CD4-positive, alpha-beta memory T cell (primary cell): ENCODE results near the gene MTHFR. TPM values are rescaled to one million over a fixed set of nuclear protein-coding genes. Genes with fewer than 3 reads are reported as not detected.

Source experiments
- CTCF ChIA-PET: fragments of 350-600 bp; sonication (Branson Sonifier 250); formaldehyde crosslinking; loops from one replicate; lab custom pipeline; 2021; ENCODE audit warnings: inconsistent platforms; ENCODE audit not compliant: partially characterized antibody; lab: Charles Lee
- POLR2A ChIA-PET: fragments of 350-600 bp; sonication (Branson Sonifier 250); formaldehyde crosslinking; loops from one replicate; lab custom pipeline; 2021; ENCODE audit not compliant: partially characterized antibody; lab: Charles Lee
- DNase-seq, 5 donors: peaks; one replicate each; pipeline versions ENCODE4 v3.0.0 to v3.0.0-alpha.2; 2020 to 2022; ENCODE audit warnings: mixed read lengths in 1 of 5
- H3K27ac ChIP-seq: one replicate; pipeline ENCODE4 v1.7.0; 2013; ENCODE audit warnings: low read depth, low read length
- H3K27me3 ChIP-seq: 2 replicates; pipeline ENCODE4 v1.7.0; 2013; ENCODE audit warnings: mild to moderate bottlenecking, low read length, moderate library complexity; ENCODE audit not compliant: insufficient read depth
- H3K36me3 ChIP-seq: 2 replicates; pipeline ENCODE4 v1.7.0; 2013; ENCODE audit warnings: mild to moderate bottlenecking, low read length, moderate library complexity; ENCODE audit not compliant: insufficient read depth
- H3K4me1 ChIP-seq: 2 replicates; pipeline ENCODE4 v1.7.0; 2013; ENCODE audit warnings: mild to moderate bottlenecking, low read length, moderate library complexity; ENCODE audit not compliant: insufficient read depth
- H3K4me3 ChIP-seq, 2 donors: one replicate each; pipeline ENCODE4 v1.7.0; 2013; ENCODE audit warnings: low read length in 2 of 2, mild to moderate bottlenecking in 1 of 2
- H3K9me3 ChIP-seq, 2 donors: one replicate each; pipeline ENCODE4 v1.7.0; 2013; ENCODE audit warnings: low read length in 2 of 2, control low read depth in 1 of 2; ENCODE audit not compliant: control insufficient read depth in 1 of 2
- H3K27ac Mint-ChIP-seq, 7 donors: one replicate each; pipeline ENCODE4 v1.8.0; 2020 to 2021; ENCODE audit warnings: mixed read lengths in 7 of 7, mild to moderate bottlenecking in 6 of 7, inconsistent platforms in 3 of 7, moderate library complexity in 3 of 7
- H3K27me3 Mint-ChIP-seq, 2 donors: one replicate each; pipeline ENCODE4 v1.8.0; 2020 to 2021; ENCODE audit warnings: mixed read lengths in 2 of 2
- H3K36me3 Mint-ChIP-seq, 2 donors: one replicate each; pipeline ENCODE4 v1.8.0; 2020 to 2021; ENCODE audit warnings: mixed read lengths in 2 of 2, inconsistent platforms in 1 of 2, mild to moderate bottlenecking in 1 of 2
- H3K4me1 Mint-ChIP-seq, 4 donors: one replicate each; pipeline ENCODE4 v1.8.0; 2020 to 2021; ENCODE audit warnings: mixed read lengths in 4 of 4, mild to moderate bottlenecking in 1 of 4
- H3K4me3 Mint-ChIP-seq, 8 donors: one replicate each; pipeline ENCODE4 v1.8.0; 2020 to 2021; ENCODE audit warnings: mixed read lengths in 8 of 8, mild to moderate bottlenecking in 7 of 8, moderate library complexity in 6 of 8, inconsistent platforms in 3 of 8
- H3K9me3 Mint-ChIP-seq, 8 donors: one replicate each; pipeline ENCODE4 v1.8.0; 2020 to 2021; ENCODE audit warnings: mixed read lengths in 8 of 8, mild to moderate bottlenecking in 5 of 8, inconsistent platforms in 3 of 8, moderate library complexity in 1 of 8
- intact Hi-C: fragments of 100-400 bp; cut with micrococcal nuclease; formaldehyde crosslinking; loops from one replicate; pipeline ENCODE4 v1.15.1; 2023
- polyA plus RNA-seq, 2 donors: library from polyadenylated mRNA; unstranded; fragments of 300-500 nt; fragmentation: Illumina TruSeq; gene quantifications; one replicate each; pipeline ENCODE4 v1.2.3, GENCODE V29; 2021
- total RNA-seq, 2 experiments: library from RNA; stranded (reverse); gene quantifications; one replicate each; pipeline ENCODE4 v1.2.3, GENCODE V29; 2021

MTHFR gene
- total and polyA plus RNA-seq, 4 experiments from 2014 or later: 2.3 to 54.2 (median 29.8) TPM

GRCh38 chr1:11838349-11839272 is 32.8 kb upstream of the MTHFR start:
- peak overlapping the region in 1 of 7 donors; percentile 24 for H3K27ac Mint-ChIP-seq
- DNase-seq: peak; percentile 65 to 74 (median 72)
- Histone ChIP-seq H3K36me3 (peaks cover 41% of the 10 kb centered on the region), H3K4me1 (peaks cover 3% of the 10 kb centered on the region), H3K4me3 (no peak overlapping the region), H3K27me3 (no peaks in the 10 kb centered on the region), H3K9me3 (no peaks in the 10 kb centered on the region), H3K27ac (no peak overlapping the region)
- no peak overlapping the region for H3K4me3 Mint-ChIP-seq
- H3K27me3 Mint-ChIP-seq: no peaks in the 10 kb centered on the region
- ChIA-PET CTCF (interaction anchor here (0.8 to 5.6 kb wide), 6 partner anchors 15 to 157 kb away, joined by 3 to 40 read pairs (median 4); partner anchors contain the start of gene MFN2), POLR2A (interaction anchor here (1.3 to 4.9 kb wide), 2 partner anchors 9 to 70 kb away, joined by 3 to 37 read pairs; partner anchors contain the start of gene NPPA)
- H3K9me3 Mint-ChIP-seq: no peaks in the 10 kb centered on the region
- H3K36me3 Mint-ChIP-seq: peaks cover 36 to 57% of the 10 kb centered on the region in 2 donors
- intact Hi-C loops: loop anchor here (1.0 to 5.0 kb wide), 6 partner anchors 56 to 279 kb away; partner anchors contain the start of gene MFN2
- H3K4me1 Mint-ChIP-seq: peaks cover 2 to 6% (median 4%) of the 10 kb centered on the region in 4 donors

GRCh38 chr1:11837767-11838348 is 32.1 kb upstream of the MTHFR start:
- no peak overlapping the region for H3K4me3 ChIP-seq
- H3K27me3 ChIP-seq: no peaks in the 10 kb centered on the region
- peaks cover 3% of the 10 kb centered on the region for H3K4me1 ChIP-seq
- no peaks in the 10 kb centered on the region for H3K9me3 ChIP-seq
- DNase-seq: no peak
- peaks cover 44% of the 10 kb centered on the region for H3K36me3 ChIP-seq
- POLR2A ChIA-PET: interaction anchor here (1.3 to 4.9 kb wide), 2 partner anchors 10 to 71 kb away, joined by 3 to 37 read pairs; partner anchors contain the start of gene NPPA
- Mint-ChIP-seq H3K4me3 (no peak overlapping the region), H3K27ac (no peak overlapping the region), H3K4me1 (peaks cover 2 to 6% (median 4%) of the 10 kb centered on the region in 4 donors), H3K36me3 (peaks cover 36 to 59% of the 10 kb centered on the region in 2 donors), H3K9me3 (no peaks in the 10 kb centered on the region), H3K27me3 (no peaks in the 10 kb centered on the region)
- CTCF ChIA-PET: interaction anchor here (0.8 to 5.6 kb wide), 5 partner anchors 15 to 158 kb away, joined by 3 to 40 read pairs (median 4); partner anchors contain the start of gene MFN2
- H3K27ac ChIP-seq: no peak overlapping the region
- intact Hi-C loops: loop anchor here (1.0 to 5.0 kb wide), 6 partner anchors 56 to 279 kb away; partner anchors contain the start of gene MFN2

GRCh38 chr1:11836955-11837766 is 31.4 kb upstream of the MTHFR start:
- Mint-ChIP-seq H3K9me3 (no peaks in the 10 kb centered on the region), H3K4me1 (peaks cover 2 to 6% (median 4%) of the 10 kb centered on the region in 4 donors), H3K36me3 (peaks cover 36 to 60% of the 10 kb centered on the region in 2 donors), H3K4me3 (no peak overlapping the region), H3K27ac (no peak overlapping the region), H3K27me3 (no peaks in the 10 kb centered on the region)
- no peak for DNase-seq
- ChIA-PET POLR2A (interaction anchor here (4.9 kb wide), 1 partner anchor 71 kb away, joined by 37 read pairs; no protein-coding TSS in a partner anchor), CTCF (interaction anchor here (1.6 to 5.6 kb wide), 3 partner anchors 55 to 143 kb away, joined by 4 to 40 read pairs (median 11); partner anchors contain the start of gene MFN2)
- Histone ChIP-seq H3K27me3 (no peaks in the 10 kb centered on the region), H3K27ac (no peak overlapping the region), H3K4me1 (peaks cover 3% of the 10 kb centered on the region), H3K36me3 (peaks cover 44% of the 10 kb centered on the region), H3K4me3 (no peak overlapping the region), H3K9me3 (no peaks in the 10 kb centered on the region)
- intact Hi-C loops: loop anchor here (5.0 kb wide), 2 partner anchors 145 to 280 kb away; partner anchors contain the start of gene MFN2

- H3K4me3 ChIP-seq: no peak overlapping the region
- H3K9me3 Mint-ChIP-seq: no peaks in the 10 kb centered on the region
- no peak for DNase-seq
- H3K27ac Mint-ChIP-seq: no peak overlapping the region
- H3K27me3 ChIP-seq: no peaks in the 10 kb centered on the region
- CTCF ChIA-PET: interaction anchor here (5.6 kb wide), 1 partner anchor 57 kb away, joined by 40 read pairs; no protein-coding TSS in a partner anchor
- peaks cover 36% of the 10 kb centered on the region for H3K36me3 ChIP-seq
- POLR2A ChIA-PET: interaction anchor here (4.9 kb wide), 1 partner anchor 73 kb away, joined by 37 read pairs; no protein-coding TSS in a partner anchor
- no peaks in the 10 kb centered on the region for H3K9me3 ChIP-seq
- peaks cover 21 to 59% of the 10 kb centered on the region in 2 donors for H3K36me3 Mint-ChIP-seq
- peaks cover 3% of the 10 kb centered on the region for H3K4me1 ChIP-seq
- no peak overlapping the region for H3K27ac ChIP-seq
- intact Hi-C loops: loop anchor here (5.0 kb wide), 2 partner anchors 147 to 282 kb away; partner anchors contain the start of gene MFN2
- H3K4me1 Mint-ChIP-seq: peaks cover 2 to 6% (median 4%) of the 10 kb centered on the region in 4 donors
- no peak overlapping the region for H3K4me3 Mint-ChIP-seq
- H3K27me3 Mint-ChIP-seq: no peaks in the 10 kb centered on the region
These were observed 29.9 kb upstream of the MTHFR start for GRCh38 chr1:11835441-11836225.

- peaks cover 2 to 5% (median 4%) of the 10 kb centered on the region in 4 donors for H3K4me1 Mint-ChIP-seq
- Histone ChIP-seq H3K9me3 (no peaks in the 10 kb centered on the region), H3K27ac (no peak overlapping the region), H3K4me1 (peaks cover 2% of the 10 kb centered on the region), H3K27me3 (no peaks in the 10 kb centered on the region), H3K36me3 (peaks cover 39% of the 10 kb centered on the region), H3K4me3 (no peak overlapping the region)
- H3K36me3 Mint-ChIP-seq: peaks cover 28 to 64% of the 10 kb centered on the region in 2 donors
- ChIA-PET CTCF (no interaction called here), POLR2A (no interaction called here)
- intact Hi-C loops: no loop called here
- H3K27ac Mint-ChIP-seq: no peak overlapping the region
- H3K27me3 Mint-ChIP-seq: no peaks in the 10 kb centered on the region
- no peaks in the 10 kb centered on the region for H3K9me3 Mint-ChIP-seq
- H3K4me3 Mint-ChIP-seq: no peak overlapping the region
- no peak for DNase-seq
These were observed 28.1 kb upstream of the MTHFR start for GRCh38 chr1:11833900-11834299.

GRCh38 chr1:11833497-11833896 is 27.7 kb upstream of the MTHFR start:
- no peak for DNase-seq
- H3K9me3 ChIP-seq: no peaks in the 10 kb centered on the region
- no peak overlapping the region for H3K27ac Mint-ChIP-seq

More at GRCh38 chr1:11833497-11833896, 27.7 kb upstream of the MTHFR start:
- intact Hi-C loops: no loop called here
- no peak overlapping the region for H3K4me3 Mint-ChIP-seq
- H3K4me1 Mint-ChIP-seq: peaks cover under 1% of the 10 kb centered on the region in 4 donors
- no peaks in the 10 kb centered on the region for H3K4me1 ChIP-seq
- CTCF ChIA-PET: no interaction called here
- peaks cover 42% of the 10 kb centered on the region for H3K36me3 ChIP-seq
- POLR2A ChIA-PET: no interaction called here
- no peak overlapping the region for H3K27ac ChIP-seq
- no peak overlapping the region for H3K4me3 ChIP-seq
- no peaks in the 10 kb centered on the region for H3K27me3 ChIP-seq
- no peaks in the 10 kb centered on the region for H3K27me3 Mint-ChIP-seq
- no peaks in the 10 kb centered on the region for H3K9me3 Mint-ChIP-seq
- H3K36me3 Mint-ChIP-seq: peaks cover 27 to 64% of the 10 kb centered on the region in 2 donors
